Measurements from ENCODE around the gene CCL20. TPM values are rescaled to one million over a fixed set of nuclear protein-coding genes. Genes with fewer than 3 reads are reported as not detected.

Gene CCL20
- total and polyA plus RNA-seq, 2 of the 8 experiments (the other 6 are each of a cell fraction or from before 2014, with no cell fraction given) = not detected

- Histone ChIP-seq H3K4me1 (replicated peaks in 1 of 4; ENCODE audit: control insufficient read depth in 3 of 4, insufficient read depth in 4 of 4, low read length in 3 of 4) (peaks cover 1 to 8% (median 3%) of the 10 kb centered on the region in 4 experiments; a peak in 3 of 7 replicates), H2BK20ac (ENCODE audit: low read length) (peak overlapping the region; percentile 11; the same call in 1 of the 2 replicates), H3K23ac (ENCODE audit: insufficient read length) (no peak overlapping the region), H4K91ac (replicated peaks; ENCODE audit: insufficient read length, low read length) (peak overlapping the region; percentile 11), H2BK15ac (ENCODE audit: low read length) (no peak overlapping the region), H3K18ac (ENCODE audit: extremely low read depth, low read length) (no peak overlapping the region), H3K23me2 (ENCODE audit: low read depth, low read length) (no peaks in the 10 kb centered on the region; the same call in 1 of the 2 replicates), H2BK120ac (replicated peaks; ENCODE audit: low read depth, low read length) (peak overlapping the region; percentile 29), H3K27me3 (replicated peaks in 1 of 4; ENCODE audit: control insufficient read depth in 3 of 4, extremely low read depth in 1 of 4, insufficient read depth in 3 of 4, low read length in 3 of 4) (no peaks in the 10 kb centered on the region), H3K9ac (replicated peaks in 1 of 4; ENCODE audit: extremely low read depth in 1 of 4, low read depth in 3 of 4, low read length in 3 of 4) (no peak overlapping the region), H3K79me2 (ENCODE audit: control insufficient read depth in 1 of 2, insufficient read depth in 2 of 2, low read length in 2 of 2) (no peaks in the 10 kb centered on the region), H4K20me1 (replicated peaks in 1 of 2; ENCODE audit: control insufficient read depth in 1 of 2, insufficient read depth in 2 of 2, low read length in 2 of 2) (no peaks in the 10 kb centered on the region), H2AFZ (ENCODE audit: low read length) (0 out of 2 replicates have a peak overlapping the region, but pooled peaks have one; percentile 57), H3K14ac (ENCODE audit: insufficient read length) (no peak overlapping the region), H3K27ac (ENCODE audit: low read depth, low read length) (no peak overlapping the region), H3K56ac (replicated peaks; ENCODE audit: insufficient read length, low read depth, low read length) (no peak overlapping the region), H3K36me3 (ENCODE audit: control insufficient read depth in 2 of 4, insufficient read depth in 4 of 4, low read length in 3 of 4) (no peaks in the 10 kb centered on the region), H2AK5ac (ENCODE audit: low read depth, low read length) (0 out of 2 replicates have a peak overlapping the region, but pooled peaks have one; percentile 3), H2BK12ac (ENCODE audit: low read depth, low read length) (peak overlapping the region; percentile 62; the same call in 1 of the 2 replicates), H2BK5ac (ENCODE audit: low read depth, low read length) (no peak overlapping the region; the same call in 1 of the 2 replicates), H3K4me3 (ENCODE audit: extremely low read depth in 1 of 4, insufficient read depth in 2 of 4, low read depth in 3 of 4, low read length in 4 of 4) (no peak overlapping the region), H4K8ac (ENCODE audit: extremely low read depth, insufficient read depth, low read length) (no peak overlapping the region), H3K9me3 (ENCODE audit: insufficient read depth in 2 of 2, low read depth in 1 of 2, low read length in 1 of 2) (no peaks in the 10 kb centered on the region), H4K5ac (ENCODE audit: insufficient read length, low read depth, low read length) (no peak overlapping the region), H3K4ac (replicated peaks; ENCODE audit: insufficient read length, low read depth, low read length) (no peak overlapping the region), H3K4me2 (ENCODE audit: insufficient read depth in 1 of 2, low read depth in 2 of 2, low read length in 2 of 2) (no peak overlapping the region), H3K79me1 (ENCODE audit: low read depth, low read length) (no peaks in the 10 kb centered on the region)
- no peak for FAIRE-seq
- 71% methylated on average over 2 of the region's 2 CpGs; no CpG with 5 or more reads in 1 of the 2 experiments for WGBS, 2 experiments (ENCODE audit: extremely low coverage in 1 of 2, insufficient coverage in 1 of 2, insufficient read length in 1 of 2, insufficient replicate concordance in 2 of 2, low coverage in 1 of 2, low lambda C conversion rate in 2 of 2, missing lambda C conversion rate in 1 of 2)
- ChIA-PET CTCF (ENCODE audit: partially characterized antibody) (interaction anchor here (0.7 to 3.5 kb wide), 13 partner anchors 10 to 889 kb away, joined by 3 to 38 read pairs (median 4); partner anchors contain the start of gene DAW1), POLR2A (ENCODE audit: partially characterized antibody) (no interaction called here)
- no peak for DNase-seq (ENCODE audit: low read depth in 1 of 2, low spot score in 2 of 2)
- TF ChIP-seq POU5F1 (IDR thresholded peaks at IDR 0.05; ENCODE audit: low read depth, low read length) (no peak), POLR2A (IDR thresholded peaks at IDR 0.05; ENCODE audit: control extremely low read depth in 1 of 2, low read depth in 2 of 2, low read length in 2 of 2) (no peak), YY1 (IDR thresholded peaks at IDR 0.05; ENCODE audit: low read depth, low read length) (no peak), CBX5 (IDR thresholded peaks at IDR 0.05; ENCODE audit: low read depth, low read length) (no peak), SP1 (IDR thresholded peaks at IDR 0.05; ENCODE audit: low read depth, low read length) (no peak), KDM1A (IDR thresholded peaks at IDR 0.05; ENCODE audit: borderline replicate concordance, low read length) (no peak), SP4 (IDR thresholded peaks at IDR 0.05; ENCODE audit: low read length) (no peak), EGR1 (IDR thresholded peaks at IDR 0.05; ENCODE audit: borderline replicate concordance, low read depth, low read length) (no peak), CREB1 (IDR thresholded peaks at IDR 0.05) (no peak)
- TF ChIP-seq, protein P1, sequence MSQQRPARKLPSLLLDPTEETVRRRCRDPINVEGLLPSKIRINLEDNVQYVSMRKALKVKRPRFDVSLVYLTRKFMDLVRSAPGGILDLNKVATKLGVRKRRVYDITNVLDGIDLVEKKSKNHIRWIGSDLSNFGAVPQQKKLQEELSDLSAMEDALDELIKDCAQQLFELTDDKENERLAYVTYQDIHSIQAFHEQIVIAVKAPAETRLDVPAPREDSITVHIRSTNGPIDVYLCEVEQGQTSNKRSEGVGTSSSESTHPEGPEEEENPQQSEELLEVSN (IDR thresholded peaks at IDR 0.05) = no peak
These were observed 40.7 kb upstream of the CCL20 start for GRCh38 chr2:227772932-227773331.

All from H1 (cell line).